H1 (cell line): Measurements from ENCODE around the gene LDLRAP1. TPM values are rescaled to one million over a fixed set of nuclear protein-coding genes. Genes with fewer than 3 reads are reported as not detected.
A peak's percentile ranks its signal among the peaks of the same experiment; 100 is the strongest.

Experiments
- CTCF ChIA-PET: fragments of 300-600 bp; sonication (Branson Sonifier 250); formaldehyde crosslinking; loops from one replicate; lab custom pipeline; 2021; ENCODE audit not compliant: partially characterized antibody; lab: Charles Lee
- POLR2A ChIA-PET: fragments of 300-600 bp; sonication (Branson Sonifier 250); formaldehyde crosslinking; loops from one replicate; lab custom pipeline; 2021; ENCODE audit warnings: inconsistent platforms; ENCODE audit not compliant: partially characterized antibody; lab: Charles Lee
- DNase-seq, 2 experiments: peaks; one replicate each; pipeline versions ENCODE4 v3.0.0 to v3.0.0-alpha.2; 2010 to 2022; ENCODE audit warnings: low spot score in 2 of 2, low read depth in 1 of 2, mixed read lengths in 1 of 2
- FAIRE-seq: peaks from 2 replicates; lab custom pipeline; 2011; peaks lifted over from hg19 to GRCh38; lab: Jason Lieb, UNC
- H2AFZ ChIP-seq: 2 replicates; pipeline ENCODE4 v1.8.1; 2012; ENCODE audit warnings: low read length, inconsistent platforms
- H2AK5ac ChIP-seq: 2 replicates; pipeline ENCODE4 v1.6.1; 2013; ENCODE audit warnings: low read depth, low read length
- H2BK120ac ChIP-seq: replicated peaks from 2 replicates; pipeline ENCODE3; 2013; ENCODE audit warnings: low read depth, low read length, inconsistent platforms
- H2BK12ac ChIP-seq: 2 replicates; pipeline ENCODE4 v1.6.1; 2013; ENCODE audit warnings: low read depth, low read length
- H2BK15ac ChIP-seq: 2 replicates; pipeline ENCODE4 v1.6.1; 2013; ENCODE audit warnings: low read length
- H2BK20ac ChIP-seq: 2 replicates; pipeline ENCODE4 v1.6.1; 2013; ENCODE audit warnings: low read length
- H2BK5ac ChIP-seq: 2 replicates; pipeline ENCODE4 v1.6.1; 2013; ENCODE audit warnings: low read depth, low read length
- H3K14ac ChIP-seq: 2 replicates; pipeline ENCODE4 v1.6.1; 2013; ENCODE audit warnings: inconsistent platforms; ENCODE audit not compliant: insufficient read length
- H3K18ac ChIP-seq: 2 replicates; pipeline ENCODE4 v1.6.1; 2013; ENCODE audit warnings: low read length; ENCODE audit errors: extremely low read depth
- H3K23ac ChIP-seq: 2 replicates; pipeline ENCODE4 v1.6.1; 2013; ENCODE audit warnings: inconsistent platforms; ENCODE audit not compliant: insufficient read length
- H3K23me2 ChIP-seq: 2 replicates; pipeline ENCODE4 v1.6.1; 2013; ENCODE audit warnings: low read depth, low read length
- H3K27ac ChIP-seq: 2 replicates; pipeline ENCODE4 v1.6.1; 2011; ENCODE audit warnings: low read depth, low read length, inconsistent platforms
- H3K27me3 ChIP-seq, 4 experiments: replicated peaks in 1 of 4; 1 replicate in 1 of 4; 2 replicates in 3 of 4; pipeline versions ENCODE4 v1.6.1 to v1.8.1; 2011 to 2013; ENCODE audit warnings: low read length in 3 of 4, mild to moderate bottlenecking in 3 of 4, inconsistent platforms in 2 of 4, mixed read lengths in 2 of 4, moderate library complexity in 1 of 4; ENCODE audit not compliant: control insufficient read depth in 3 of 4, insufficient read depth in 3 of 4; ENCODE audit errors: extremely low read depth in 1 of 4
- H3K36me3 ChIP-seq, 4 experiments: 2 replicates each; pipeline versions ENCODE4 v1.6.1 to v1.8.1; 2011 to 2013; ENCODE audit warnings: mild to moderate bottlenecking in 4 of 4, low read length in 3 of 4, moderate library complexity in 2 of 4, control low read depth in 1 of 4, inconsistent platforms in 1 of 4; ENCODE audit not compliant: insufficient read depth in 4 of 4, control insufficient read depth in 2 of 4
- H3K4ac ChIP-seq: replicated peaks from 2 replicates; pipeline ENCODE3; 2013; ENCODE audit warnings: low read length, low read depth, mixed read lengths, inconsistent platforms; ENCODE audit not compliant: insufficient read length
- H3K4me1 ChIP-seq, 4 experiments: replicated peaks in 1 of 4; 1 replicate in 1 of 4; 2 replicates in 3 of 4; pipeline versions ENCODE4 v1.6.1 to v1.8.1; 2011 to 2013; ENCODE audit warnings: low read length in 3 of 4, inconsistent platforms in 2 of 4, mixed read lengths in 1 of 4; ENCODE audit not compliant: insufficient read depth in 4 of 4, control insufficient read depth in 3 of 4
- H3K4me2 ChIP-seq, 2 experiments: 2 replicates each; pipeline versions ENCODE4 v1.6.1 to v1.8.1; 2011 to 2013; ENCODE audit warnings: low read depth in 2 of 2, low read length in 2 of 2, control low read depth in 1 of 2, inconsistent platforms in 1 of 2, mild to moderate bottlenecking in 1 of 2; ENCODE audit not compliant: insufficient read depth in 1 of 2
- H3K4me3 ChIP-seq, 4 experiments: fragments of 200-600, 300-600 bp in 1 of 4; sonication (generic), shearing (Covaris generic), sonication (Bioruptor Twin) in 1 of 4; 2 replicates each; pipeline versions ENCODE4 v1.5.1 to v1.8.1; 2011 to 2016; ENCODE audit warnings: low read length in 4 of 4, low read depth in 3 of 4, control low read depth in 2 of 4, inconsistent platforms in 2 of 4, mild to moderate bottlenecking in 2 of 4, mixed read lengths in 1 of 4, moderate library complexity in 1 of 4; ENCODE audit not compliant: insufficient read depth in 2 of 4; ENCODE audit errors: extremely low read depth in 1 of 4
- H3K56ac ChIP-seq: replicated peaks from 2 replicates; pipeline ENCODE3; 2013; ENCODE audit warnings: low read depth, mild to moderate bottlenecking, mixed read lengths, low read length, inconsistent platforms; ENCODE audit not compliant: insufficient read length
- H3K79me1 ChIP-seq: 2 replicates; pipeline ENCODE4 v1.6.1; 2013; ENCODE audit warnings: low read depth, low read length, control low read depth
- H3K79me2 ChIP-seq, 2 experiments: 2 replicates each; pipeline versions ENCODE4 v1.6.1 to v1.8.1; 2012 to 2013; ENCODE audit warnings: low read length in 2 of 2, mild to moderate bottlenecking in 2 of 2, inconsistent platforms in 1 of 2; ENCODE audit not compliant: insufficient read depth in 2 of 2, control insufficient read depth in 1 of 2
- H3K9ac ChIP-seq, 4 experiments: replicated peaks in 1 of 4; 1 replicate in 1 of 4; 2 replicates in 3 of 4; pipeline versions ENCODE4 v1.6.1 to v1.8.1; 2011 to 2013; ENCODE audit warnings: low read depth in 3 of 4, low read length in 3 of 4, control low read depth in 2 of 4, mild to moderate bottlenecking in 2 of 4, moderate library complexity in 2 of 4, inconsistent platforms in 1 of 4; ENCODE audit errors: extremely low read depth in 1 of 4
- H3K9me3 ChIP-seq, 2 experiments: 2 replicates each; pipeline versions ENCODE4 v1.6.1 to v1.8.1; 2012 to 2013; ENCODE audit warnings: mild to moderate bottlenecking in 2 of 2, moderate library complexity in 2 of 2, control low read depth in 1 of 2, inconsistent platforms in 1 of 2, low read depth in 1 of 2, low read length in 1 of 2, mixed read lengths in 1 of 2; ENCODE audit not compliant: insufficient read depth in 2 of 2
- H4K20me1 ChIP-seq, 2 experiments: replicated peaks in 1 of 2; 2 replicates each; pipeline versions ENCODE3 to v1.8.1; 2011 to 2013; ENCODE audit warnings: inconsistent platforms in 2 of 2, low read length in 2 of 2, mild to moderate bottlenecking in 1 of 2; ENCODE audit not compliant: insufficient read depth in 2 of 2, control insufficient read depth in 1 of 2
- H4K5ac ChIP-seq: 2 replicates; pipeline ENCODE4 v1.6.1; 2013; ENCODE audit warnings: low read length, low read depth, mixed read lengths, inconsistent platforms; ENCODE audit not compliant: insufficient read length
- H4K8ac ChIP-seq: 2 replicates; pipeline ENCODE4 v1.8.0; 2013; ENCODE audit warnings: mild to moderate bottlenecking, moderate library complexity, low read length, inconsistent platforms; ENCODE audit not compliant: insufficient read depth; ENCODE audit errors: extremely low read depth
- H4K91ac ChIP-seq: replicated peaks from 2 replicates; pipeline ENCODE3; 2013; ENCODE audit warnings: low read length, mixed read lengths, inconsistent platforms; ENCODE audit not compliant: insufficient read length
- BACH1 ChIP-seq: IDR thresholded peaks from 2 replicates; pipeline ENCODE4 v1.6.1; 2012; ENCODE audit warnings: low read length, improper control_type of control experiment
- CBX8 ChIP-seq: fragments of 300-800, 300-1000 bp; sonication (generic); IDR thresholded peaks from 2 replicates; pipeline ENCODE4 v1.7.1; 2016; ENCODE audit warnings: low read depth, low read length, borderline replicate concordance
- RAD21 ChIP-seq, 2 experiments: IDR thresholded peaks in 1 of 2; conservative IDR thresholded peaks in 1 of 2; 2 replicates each; pipeline ENCODE4 v1.6.1; 2011; ENCODE audit warnings: low read depth in 2 of 2, low read length in 2 of 2, improper control_type of control experiment in 1 of 2, inconsistent platforms in 1 of 2, mild to moderate bottlenecking in 1 of 2, moderate library complexity in 1 of 2
- YY1 ChIP-seq: IDR thresholded peaks from 2 replicates; pipeline ENCODE4 v1.6.1; 2011; ENCODE audit warnings: low read depth, mild to moderate bottlenecking, low read length
- WGBS, 2 experiments: shearing (Covaris generic) in 1 of 2; methylation state at CpG; one replicate each; pipeline versions ENCODE4 v1.1.6 to v1.1.7; 2013 to 2015; ENCODE audit warnings: low lambda C conversion rate in 2 of 2, mixed read lengths in 2 of 2, inconsistent platforms in 1 of 2, low coverage in 1 of 2, missing lambda C conversion rate in 1 of 2; ENCODE audit not compliant: insufficient replicate concordance in 2 of 2, insufficient coverage in 1 of 2, insufficient read length in 1 of 2; ENCODE audit errors: extremely low coverage in 1 of 2, missing lambda C conversion rate in 1 of 2; 5-methylcytosine and 5-hydroxymethylcytosine counted together
- polyA plus RNA-seq, 7 experiments: library from polyadenylated mRNA; depleted of rRNA in 3 of 7; stranded (reverse) in 5 of 7; unstranded in 2 of 7; fragments of >200 nt in 5 of 7; fragments of 200-250 nt in 2 of 7; gene quantifications; 1 replicate in 5 of 7; 2 replicates in 1 of 7; 4 replicates in 1 of 7; pipeline versions ENCODE4 v1.2.1 to v1.2.3, GENCODE V29; 2011 to 2013; ENCODE audit warnings: missing spikeins in 2 of 7, mixed read lengths in 2 of 7
- total RNA-seq: library from RNA; stranded (reverse); fragmentation: NEBNext Ultra II Directional; extraction: Animal tissue kit (Norgen Biotek cat#: 25700); gene quantifications from 2 replicates; pipeline ENCODE4 v1.2.1, GENCODE V29; 2021

The LDLRAP1 gene
- total and polyA plus RNA-seq, 2 of the 8 experiments (the other 6 are each of a cell fraction or from before 2014, with no cell fraction given), result 12.8 to 13.2 TPM

GRCh38 chr1:25528881-25529517, 14.4 kb upstream of the LDLRAP1 start:
- Histone ChIP-seq H3K23me2 (peaks cover 4% of the 10 kb centered on the region), H3K79me2 (no peaks in the 10 kb centered on the region), H2BK15ac (peak overlapping the region; percentile 92), H3K79me1 (no peaks in the 10 kb centered on the region), H3K27me3 (no peaks in the 10 kb centered on the region; a peak in 1 of 7 replicates), H3K9me3 (peaks cover 0 to 5% of the 10 kb centered on the region in 2 experiments; a peak in 1 of 4 replicates), H2BK5ac (0 out of 2 replicates have a peak overlapping the region, but pooled peaks have one; percentile 10), H3K4me2 (no peak overlapping the region), H4K5ac (no peak overlapping the region), H3K9ac (no peak overlapping the region), H3K36me3 (no peaks in the 10 kb centered on the region), H3K4ac (no peak overlapping the region), H2AK5ac (peak overlapping the region; percentile 20; the same call in 1 of the 2 replicates), H3K23ac (no peak overlapping the region), H2AFZ (no peak overlapping the region), H3K4me3 (no peak overlapping the region), H3K56ac (peak overlapping the region; percentile 94), H3K27ac (no peak overlapping the region), H2BK12ac (peak overlapping the region; percentile 72; the same call in 1 of the 2 replicates), H2BK20ac (0 out of 2 replicates have a peak overlapping the region, but pooled peaks have one; percentile 23), H4K8ac (0 out of 2 replicates have a peak overlapping the region, but pooled peaks have one; percentile 29), H4K91ac (no peak overlapping the region), H4K20me1 (peaks cover 0 to 3% of the 10 kb centered on the region in 2 experiments), H2BK120ac (no peak overlapping the region), H3K14ac (no peak overlapping the region), H3K18ac (no peak overlapping the region), H3K4me1 (peaks cover 0 to 5% (median 0%) of the 10 kb centered on the region in 4 experiments; a peak in 3 of 7 replicates)
- no peak for DNase-seq
- FAIRE-seq, result peak; percentile 52
- ChIA-PET CTCF (interaction anchor here (0.7 to 1.4 kb wide), 3 partner anchors 10 to 282 kb away, joined by 5 to 8 read pairs (median 6); no protein-coding TSS in a partner anchor), POLR2A (interaction anchor here (1.0 to 1.6 kb wide), 4 partner anchors 10 to 164 kb away, joined by 4 to 6 read pairs (median 4); no protein-coding TSS in a partner anchor)
- TF ChIP-seq YY1 (no peak), BACH1 (no peak), RAD21 (IDR thresholded peaks at IDR 0.05 in 1 of 2, conservative IDR thresholded peaks at IDR 0.05 in 1 of 2; ENCODE audit: low read depth in 2 of 2, low read length in 2 of 2) (no peak), CBX8 (no peak)
- 93 to 100% methylated on average over 1 to 6 of the region's 7 CpGs for WGBS, 2 experiments
